ENCODE data around the gene IRAK3.
"Not testable (repeated sequence)": the region's sequence is repeated elsewhere in the genome, so short reads cannot be mapped to it uniquely, and the experiment has no call there.

IRAK3 gene

GRCh38 chr12:66206141-66206540, 17.1 kb downstream of the IRAK3 start:
- H3K9me3 ChIP-seq (ENCODE audit: control insufficient read depth, low read length), result no peaks in the 10 kb centered on the region
- no peak overlapping the region for H3K27ac ChIP-seq (ENCODE audit: insufficient read depth, low read depth, low read length, poor library complexity, severe bottlenecking)
- no peaks in the 10 kb centered on the region for H3K4me1 ChIP-seq (ENCODE audit: control insufficient read depth, insufficient read depth, low read length)
- 93 to 100% methylated on average over 1 of the region's 1 CpG for WGBS, 2 experiments
- H3K4me3 ChIP-seq (ENCODE audit: insufficient read depth, low read depth, low read length), result no peak overlapping the region
- no peaks in the 10 kb centered on the region for H3K36me3 ChIP-seq (ENCODE audit: control insufficient read depth, insufficient read depth, low read length)
- H3K27me3 ChIP-seq (ENCODE audit: control insufficient read depth, insufficient read depth, low read length, poor library complexity, severe bottlenecking), result no peaks in the 10 kb centered on the region

- H3K4me1 ChIP-seq (ENCODE audit: control insufficient read depth, insufficient read depth, low read length), result no peaks in the 10 kb centered on the region
- no peaks in the 10 kb centered on the region for H3K27me3 ChIP-seq (ENCODE audit: control insufficient read depth, insufficient read depth, low read length, poor library complexity, severe bottlenecking)
- H3K36me3 ChIP-seq (ENCODE audit: control insufficient read depth, insufficient read depth, low read length), result no peaks in the 10 kb centered on the region
- H3K9me3 ChIP-seq (ENCODE audit: control insufficient read depth, low read length), result no peaks in the 10 kb centered on the region
- no peak overlapping the region for H3K4me3 ChIP-seq (ENCODE audit: insufficient read depth, low read depth, low read length)
- H3K27ac ChIP-seq (ENCODE audit: insufficient read depth, low read depth, low read length, poor library complexity, severe bottlenecking), result no peak overlapping the region
These were observed 21.8 kb downstream of the IRAK3 start for GRCh38 chr12:66210840-66211239.

GRCh38 chr12:66211573-66211972, 22.6 kb downstream of the IRAK3 start:
- H3K4me1 ChIP-seq (ENCODE audit: control insufficient read depth, insufficient read depth, low read length); H3K4me3 ChIP-seq (ENCODE audit: insufficient read depth, low read depth, low read length); H3K27me3 ChIP-seq (ENCODE audit: control insufficient read depth, insufficient read depth, low read length, poor library complexity, severe bottlenecking); H3K27ac ChIP-seq (ENCODE audit: insufficient read depth, low read depth, low read length, poor library complexity, severe bottlenecking); H3K36me3 ChIP-seq (ENCODE audit: control insufficient read depth, insufficient read depth, low read length); H3K9me3 ChIP-seq (ENCODE audit: control insufficient read depth, low read length): not testable (repeated sequence)
- 93 to 94% methylated on average over 2 of the region's 2 CpGs for WGBS, 2 experiments

GRCh38 chr12:66213011-66213410, 24.0 kb downstream of the IRAK3 start:
- H3K4me3 ChIP-seq (ENCODE audit: insufficient read depth, low read depth, low read length); H3K36me3 ChIP-seq (ENCODE audit: control insufficient read depth, insufficient read depth, low read length); H3K27me3 ChIP-seq (ENCODE audit: control insufficient read depth, insufficient read depth, low read length, poor library complexity, severe bottlenecking); H3K27ac ChIP-seq (ENCODE audit: insufficient read depth, low read depth, low read length, poor library complexity, severe bottlenecking); H3K4me1 ChIP-seq (ENCODE audit: control insufficient read depth, insufficient read depth, low read length); H3K9me3 ChIP-seq (ENCODE audit: control insufficient read depth, low read length): not testable (repeated sequence)
- 88 to 95% methylated on average over 3 of the region's 3 CpGs for WGBS, 2 experiments

GRCh38 chr12:66217342-66217917, 28.4 kb downstream of the IRAK3 start:
- H3K27ac ChIP-seq (ENCODE audit: insufficient read depth, low read depth, low read length, poor library complexity, severe bottlenecking), result no peak overlapping the region
- no peaks in the 10 kb centered on the region for H3K27me3 ChIP-seq (ENCODE audit: control insufficient read depth, insufficient read depth, low read length, poor library complexity, severe bottlenecking)
- WGBS, 2 experiments, result 91 to 100% methylated on average over 1 to 3 of the region's 4 CpGs

GRCh38 chr12:66228462-66228861, 39.4 kb downstream of the IRAK3 start:
- Histone ChIP-seq H3K4me1 (ENCODE audit: control insufficient read depth, insufficient read depth, low read length) (no peaks in the 10 kb centered on the region), H3K27ac (ENCODE audit: insufficient read depth, low read depth, low read length, poor library complexity, severe bottlenecking) (no peak overlapping the region), H3K36me3 (ENCODE audit: control insufficient read depth, insufficient read depth, low read length) (no peaks in the 10 kb centered on the region), H3K9me3 (ENCODE audit: control insufficient read depth, low read length) (no peaks in the 10 kb centered on the region), H3K27me3 (ENCODE audit: control insufficient read depth, insufficient read depth, low read length, poor library complexity, severe bottlenecking) (no peaks in the 10 kb centered on the region), H3K4me3 (ENCODE audit: insufficient read depth, low read depth, low read length) (no peak overlapping the region)

More at GRCh38 chr12:66217342-66217917, 28.4 kb downstream of the IRAK3 start:
- Histone ChIP-seq H3K9me3 (ENCODE audit: control insufficient read depth, low read length) (no peaks in the 10 kb centered on the region), H3K4me3 (ENCODE audit: insufficient read depth, low read depth, low read length) (no peak overlapping the region), H3K4me1 (ENCODE audit: control insufficient read depth, insufficient read depth, low read length) (no peaks in the 10 kb centered on the region), H3K36me3 (ENCODE audit: control insufficient read depth, insufficient read depth, low read length) (no peaks in the 10 kb centered on the region)

- Histone ChIP-seq H3K27ac (ENCODE audit: insufficient read depth, low read depth, low read length, poor library complexity, severe bottlenecking) (no peak overlapping the region), H3K4me1 (ENCODE audit: control insufficient read depth, insufficient read depth, low read length) (peaks cover under 1% of the 10 kb centered on the region), H3K4me3 (ENCODE audit: insufficient read depth, low read depth, low read length) (no peak overlapping the region), H3K36me3 (ENCODE audit: control insufficient read depth, insufficient read depth, low read length) (no peaks in the 10 kb centered on the region), H3K27me3 (ENCODE audit: control insufficient read depth, insufficient read depth, low read length, poor library complexity, severe bottlenecking) (peaks cover 9% of the 10 kb centered on the region), H3K9me3 (ENCODE audit: control insufficient read depth, low read length) (no peaks in the 10 kb centered on the region)
- 83 to 84% methylated on average over 3 of the region's 3 CpGs for WGBS, 2 experiments
These were observed 43.2 kb downstream of the IRAK3 start for GRCh38 chr12:66232263-66232662.

GRCh38 chr12:66234037-66234693, 45.2 kb downstream of the IRAK3 start:
- not testable (repeated sequence) for H3K36me3 ChIP-seq (ENCODE audit: control insufficient read depth, insufficient read depth, low read length); H3K27me3 ChIP-seq (ENCODE audit: control insufficient read depth, insufficient read depth, low read length, poor library complexity, severe bottlenecking); H3K4me3 ChIP-seq (ENCODE audit: insufficient read depth, low read depth, low read length); H3K27ac ChIP-seq (ENCODE audit: insufficient read depth, low read depth, low read length, poor library complexity, severe bottlenecking); H3K9me3 ChIP-seq (ENCODE audit: control insufficient read depth, low read length)
- H3K4me1 ChIP-seq (ENCODE audit: control insufficient read depth, insufficient read depth, low read length), result peaks cover 19% of the 10 kb centered on the region
- WGBS, 2 experiments, result 77 to 79% methylated on average over 13 of the region's 13 CpGs

GRCh38 chr12:66234773-66235625, 46.0 kb downstream of the IRAK3 start:
- not testable (repeated sequence) for H3K27ac ChIP-seq (ENCODE audit: insufficient read depth, low read depth, low read length, poor library complexity, severe bottlenecking); H3K9me3 ChIP-seq (ENCODE audit: control insufficient read depth, low read length); H3K27me3 ChIP-seq (ENCODE audit: control insufficient read depth, insufficient read depth, low read length, poor library complexity, severe bottlenecking); H3K36me3 ChIP-seq (ENCODE audit: control insufficient read depth, insufficient read depth, low read length)
- Histone ChIP-seq H3K4me1 (ENCODE audit: control insufficient read depth, insufficient read depth, low read length) (peaks cover 26% of the 10 kb centered on the region), H3K4me3 (ENCODE audit: insufficient read depth, low read depth, low read length) (peak overlapping the region; percentile 48)
- WGBS, 2 experiments, result 4% methylated on average over 67 to 72 of the region's 72 CpGs

- WGBS, 2 experiments, result 69 to 94% methylated on average over 1 to 2 of the region's 5 CpGs
- H3K36me3 ChIP-seq (ENCODE audit: control insufficient read depth, insufficient read depth, low read length), result no peaks in the 10 kb centered on the region
- H3K4me3 ChIP-seq (ENCODE audit: insufficient read depth, low read depth, low read length), result peak overlapping the region; percentile 48
- H3K4me1 ChIP-seq (ENCODE audit: control insufficient read depth, insufficient read depth, low read length), result peaks cover 29% of the 10 kb centered on the region
- H3K27me3 ChIP-seq (ENCODE audit: control insufficient read depth, insufficient read depth, low read length, poor library complexity, severe bottlenecking), result peaks cover 9% of the 10 kb centered on the region
- no peak overlapping the region for H3K27ac ChIP-seq (ENCODE audit: insufficient read depth, low read depth, low read length, poor library complexity, severe bottlenecking)
- no peaks in the 10 kb centered on the region for H3K9me3 ChIP-seq (ENCODE audit: control insufficient read depth, low read length)
These were observed 46.7 kb downstream of the IRAK3 start for GRCh38 chr12:66235626-66236281.

All from ectodermal cell (in vitro differentiated cells).